ENCODE data around the gene TMEM52. TPM values are rescaled to one million over a fixed set of nuclear protein-coding genes. Genes with fewer than 3 reads are reported as not detected.
A peak's percentile ranks its signal among the peaks of the same experiment; 100 is the strongest.

The TMEM52 gene
- total and polyA plus RNA-seq, 9 of the 15 experiments (the other 6 are each of a cell fraction or from before 2014, with no cell fraction given) = 0.37 to 22.5 (median 6.8) TPM

DNA sequence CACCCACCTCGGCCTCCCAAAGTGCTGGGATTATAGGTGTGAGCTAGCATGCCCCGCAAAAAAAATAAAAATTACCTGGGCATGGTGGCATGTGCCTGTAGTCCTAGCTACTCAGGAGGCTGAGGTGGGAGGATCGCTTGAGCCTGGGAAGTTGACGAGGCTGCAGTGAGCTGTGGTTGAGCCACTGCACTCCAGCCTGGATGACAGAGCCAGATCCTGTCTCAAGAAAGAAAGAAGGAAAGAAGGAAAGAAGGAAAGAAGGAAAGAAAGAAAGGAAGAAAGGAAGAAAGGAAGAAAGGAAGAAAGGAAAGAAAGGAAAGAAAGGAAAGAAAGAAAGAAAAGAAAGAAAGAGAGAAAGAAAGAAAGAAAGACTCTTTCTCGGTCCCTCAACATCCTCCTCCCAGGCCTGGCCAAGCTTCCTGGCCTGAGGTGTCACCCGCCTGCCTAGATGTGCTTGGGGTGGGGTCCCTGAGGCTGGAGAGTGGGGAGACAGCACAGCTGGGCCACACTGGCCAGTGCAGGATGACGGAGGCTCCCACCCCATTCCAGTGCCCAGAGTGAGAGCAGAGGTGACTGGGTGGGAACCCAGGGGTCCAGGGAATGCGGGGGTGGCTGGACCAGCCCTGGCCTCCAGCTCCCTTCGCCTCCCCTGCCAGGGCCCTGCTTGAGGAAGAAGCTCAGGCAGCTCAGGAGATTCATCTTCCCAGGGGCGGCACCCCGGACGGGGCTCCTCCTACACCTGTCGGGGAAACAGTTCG, 18.0 kb downstream of the TMEM52 start:
- no peak overlapping the region for H3K27ac ChIP-seq (ENCODE audit: extremely low read depth, low read depth, low read length)
- no peaks in the 10 kb centered on the region for H3K9me1 ChIP-seq (ENCODE audit: control insufficient read depth, insufficient read depth, low read length)
- intact Hi-C loops (cut with micrococcal nuclease) = no loop called here
- ChIA-PET POLR2A (interaction anchor here (1.1 to 2.0 kb wide), 6 partner anchors 8 to 46 kb away, joined by 3 to 10 read pairs (median 6); partner anchors contain the start of gene CALML6), CTCF (ENCODE audit: low intra/inter-chr PET ratio) (interaction anchor here (0.7 kb wide), 1 partner anchor 112 kb away, joined by 3 read pairs; no protein-coding TSS in a partner anchor)
- FAIRE-seq = peak; percentile 58
- H3K4me2 ChIP-seq (ENCODE audit: insufficient read depth, low read length) = no peak overlapping the region
- peak overlapping the region in 1 of 2 experiments; percentile 67; a peak in 1 of 4 replicates for H3K9ac ChIP-seq (ENCODE audit: insufficient read depth in 1 of 2, low read depth in 2 of 2, low read length in 2 of 2)
- ATAC-seq = no peak
- H3K4me1 ChIP-seq (replicated peaks in 1 of 2; ENCODE audit: control insufficient read depth in 2 of 2, insufficient read depth in 2 of 2, low read length in 2 of 2) = peaks cover 5 to 27% of the 10 kb centered on the region in 2 experiments; a peak in 4 of 5 replicates
- peaks cover 4% of the 10 kb centered on the region; the same call in 1 of the 2 replicates for H3K9me3 ChIP-seq (replicated peaks; ENCODE audit: control insufficient read depth, insufficient read depth, low read depth, low read length)
- no peak overlapping the region for H3K4me3 ChIP-seq
- no TSS peak for BruUV-seq (replicated peaks)
- no peaks in the 10 kb centered on the region for H4K20me1 ChIP-seq (replicated peaks; ENCODE audit: control insufficient read depth, insufficient read depth, low read length)
- H3K36me3 ChIP-seq (ENCODE audit: control insufficient read depth, insufficient read depth, low read length) = no peaks in the 10 kb centered on the region
- TF ChIP-seq HSF4 (CRISPR knock-in tag; IDR thresholded peaks at IDR 0.05; ENCODE audit: borderline replicate concordance) = no peak
- TF ChIP-seq NUFIP1 (IDR thresholded peaks at IDR 0.05; ENCODE audit: partially characterized antibody) = no peak
- peak; percentile 17; the same call in 1 of the 2 replicates for TF ChIP-seq EGR1 (conservative IDR thresholded peaks at IDR 0.05)
- 0 out of 2 replicates have a peak, but pooled peaks have one; percentile 28 for TF ChIP-seq MTA1 (IDR thresholded peaks at IDR 0.05; ENCODE audit: borderline replicate concordance)
- TF ChIP-seq, protein P1, sequence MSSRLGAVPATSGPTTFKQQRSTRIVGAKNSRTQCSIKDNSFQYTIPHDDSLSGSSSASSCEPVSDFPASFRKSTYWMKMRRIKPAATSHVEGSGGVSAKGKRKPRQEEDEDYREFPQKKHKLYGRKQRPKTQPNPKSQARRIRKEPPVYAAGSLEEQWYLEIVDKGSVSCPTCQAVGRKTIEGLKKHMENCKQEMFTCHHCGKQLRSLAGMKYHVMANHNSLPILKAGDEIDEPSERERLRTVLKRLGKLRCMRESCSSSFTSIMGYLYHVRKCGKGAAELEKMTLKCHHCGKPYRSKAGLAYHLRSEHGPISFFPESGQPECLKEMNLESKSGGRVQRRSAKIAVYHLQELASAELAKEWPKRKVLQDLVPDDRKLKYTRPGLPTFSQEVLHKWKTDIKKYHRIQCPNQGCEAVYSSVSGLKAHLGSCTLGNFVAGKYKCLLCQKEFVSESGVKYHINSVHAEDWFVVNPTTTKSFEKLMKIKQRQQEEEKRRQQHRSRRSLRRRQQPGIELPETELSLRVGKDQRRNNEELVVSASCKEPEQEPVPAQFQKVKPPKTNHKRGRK (tag; IDR thresholded peaks at IDR 0.05) = peak; percentile 91
- 0 out of 4 replicates have a peak, but pooled peaks of 1 of the 2 experiments have one; percentile 54 for TF ChIP-seq CSDE1 (IDR thresholded peaks at IDR 0.05)
- TF ChIP-seq HDAC1 (IDR thresholded peaks at IDR 0.05) = 0 out of 4 replicates have a peak, but pooled peaks of 1 of the 2 experiments have one; percentile 26
- 40% methylated on average over 13 of the region's 14 CpGs for WGBS (ENCODE audit: insufficient coverage, low coverage, missing lambda C conversion rate)
- no peaks in the 10 kb centered on the region for H3K79me2 ChIP-seq (ENCODE audit: control insufficient read depth, insufficient read depth, low read length)
- H3K27me3 ChIP-seq (ENCODE audit: control insufficient read depth in 2 of 2, insufficient read depth in 2 of 2, low read length in 2 of 2) = peaks cover 0 to 2% of the 10 kb centered on the region in 2 experiments; a peak in 3 of 5 replicates
- H2AFZ ChIP-seq (ENCODE audit: low read depth, low read length) = no peak overlapping the region
- no peak for DNase-seq (ENCODE audit: extremely low read depth in 1 of 4, low spot score in 3 of 4)
- in situ Hi-C loops (cut with MboI) = no loop called here

Data from K562 (cell line).